Left hindlimb (tissue), 1 donor: ENCODE data around the gene RABGGTA.

ENCODE experiments used
- DNase-seq: peaks from one replicate; pipeline ENCODE4 v3.0.0-alpha.2; 2018

Gene RABGGTA

DNA sequence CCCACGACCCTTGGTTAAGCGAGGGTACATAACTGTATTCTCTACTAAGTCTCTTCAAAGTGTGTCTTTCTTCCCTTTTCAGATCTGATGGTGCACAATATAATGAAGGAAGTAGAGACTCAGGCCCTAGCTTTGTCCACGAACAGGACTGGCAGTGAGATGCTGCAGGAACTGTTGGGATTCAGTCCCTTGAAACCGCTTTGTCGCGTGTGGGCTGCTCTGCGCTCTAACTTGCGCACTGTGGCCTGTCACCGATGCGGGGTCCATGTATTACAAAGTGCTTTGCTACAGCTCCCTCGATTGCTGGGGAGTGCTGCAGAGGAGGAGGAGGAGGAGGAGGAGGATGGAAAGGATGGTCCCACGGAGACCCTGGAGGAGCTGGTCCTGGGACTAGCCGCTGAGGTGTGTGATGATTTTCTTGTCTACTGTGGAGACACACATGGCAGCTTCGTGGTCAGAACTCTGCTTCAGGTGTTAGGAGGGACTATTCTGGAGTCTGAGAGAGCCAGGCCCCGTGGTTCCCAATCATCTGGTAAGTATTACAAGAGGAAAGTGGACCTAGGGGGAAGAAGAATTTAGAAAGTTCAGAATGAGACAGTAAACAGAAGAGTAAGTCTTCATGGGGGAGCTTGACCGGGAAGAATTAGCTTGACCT lies 29.1 kb upstream of the RABGGTA start:
- no peak for DNase-seq

DNA sequence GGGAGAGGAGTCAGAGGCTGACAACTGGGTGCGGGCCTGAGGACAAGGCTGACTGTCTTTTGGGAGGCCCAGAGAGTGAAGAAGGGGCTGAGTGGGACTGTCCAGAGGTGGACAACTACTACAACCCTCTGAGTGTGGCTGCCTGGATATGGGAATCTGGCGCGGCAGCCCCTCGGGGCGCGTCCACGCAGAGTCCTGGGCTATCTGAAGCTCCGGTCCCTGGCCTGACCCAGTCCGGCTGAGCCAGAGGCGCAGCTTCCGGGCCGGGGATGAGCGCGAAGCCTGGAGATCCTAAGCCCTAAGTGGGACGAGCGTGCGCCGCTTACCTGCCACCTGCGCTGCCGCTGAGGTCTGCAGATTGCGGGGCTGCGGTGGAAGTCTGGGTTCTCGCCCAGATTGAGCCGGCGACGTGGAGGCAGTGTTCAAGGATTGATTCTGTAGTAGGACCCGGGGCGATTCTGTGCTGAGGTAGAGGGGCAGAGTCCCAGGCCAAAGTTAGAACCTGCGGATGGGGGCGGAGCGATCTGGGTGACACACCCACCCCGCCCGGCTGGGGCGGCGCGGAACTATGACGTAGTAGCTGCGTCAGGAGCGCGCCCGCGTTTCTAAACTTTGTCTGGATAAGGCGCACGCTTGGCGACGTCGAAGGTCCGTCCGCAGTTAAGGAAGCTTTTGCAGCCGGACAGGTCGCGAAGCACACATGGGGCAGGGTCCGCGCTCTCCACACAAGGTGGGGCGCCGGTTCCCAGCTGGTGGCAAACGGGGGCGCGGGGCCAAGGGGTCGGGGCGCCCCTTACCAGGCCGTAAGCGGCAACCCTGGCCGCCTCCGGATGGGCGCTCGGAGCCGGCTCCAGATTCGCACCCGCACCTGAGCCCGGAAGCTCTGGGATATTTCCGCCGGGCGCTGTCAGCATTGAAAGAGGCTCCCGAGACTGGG lies 28.1 kb upstream of the RABGGTA start, which contains the start of the genes DHRS1 and NOP9:
DHRS1 (minus strand) TSS at position 526 of the 937 bp plus-strand sequence. CDS start 674 bp downstream, outside the sequence.
NOP9 (plus strand) TSS at position 596 of the 937 bp plus-strand sequence; CDS start at position 701, 105 bp downstream.
- peak; percentile 93 for DNase-seq

DNA sequence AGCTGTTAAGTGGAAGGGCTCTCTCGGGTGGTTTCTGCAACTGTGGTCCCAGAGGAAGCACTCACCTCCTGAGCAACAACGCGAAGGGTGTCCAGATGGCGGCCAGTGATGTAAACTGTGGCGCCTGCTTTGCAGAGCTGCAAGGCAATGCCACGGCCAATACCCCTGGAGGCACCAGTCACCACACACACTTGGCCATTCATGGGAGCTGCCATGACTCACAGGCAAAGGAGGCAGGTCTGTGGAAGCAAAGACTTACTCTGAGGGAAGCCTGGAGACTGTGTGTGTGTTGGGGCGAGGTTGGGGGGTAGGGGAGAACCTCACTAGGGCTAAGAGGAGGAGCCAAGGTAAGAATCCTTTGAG lies 27.5 kb upstream of the RABGGTA start:
- no peak for DNase-seq

DNA sequence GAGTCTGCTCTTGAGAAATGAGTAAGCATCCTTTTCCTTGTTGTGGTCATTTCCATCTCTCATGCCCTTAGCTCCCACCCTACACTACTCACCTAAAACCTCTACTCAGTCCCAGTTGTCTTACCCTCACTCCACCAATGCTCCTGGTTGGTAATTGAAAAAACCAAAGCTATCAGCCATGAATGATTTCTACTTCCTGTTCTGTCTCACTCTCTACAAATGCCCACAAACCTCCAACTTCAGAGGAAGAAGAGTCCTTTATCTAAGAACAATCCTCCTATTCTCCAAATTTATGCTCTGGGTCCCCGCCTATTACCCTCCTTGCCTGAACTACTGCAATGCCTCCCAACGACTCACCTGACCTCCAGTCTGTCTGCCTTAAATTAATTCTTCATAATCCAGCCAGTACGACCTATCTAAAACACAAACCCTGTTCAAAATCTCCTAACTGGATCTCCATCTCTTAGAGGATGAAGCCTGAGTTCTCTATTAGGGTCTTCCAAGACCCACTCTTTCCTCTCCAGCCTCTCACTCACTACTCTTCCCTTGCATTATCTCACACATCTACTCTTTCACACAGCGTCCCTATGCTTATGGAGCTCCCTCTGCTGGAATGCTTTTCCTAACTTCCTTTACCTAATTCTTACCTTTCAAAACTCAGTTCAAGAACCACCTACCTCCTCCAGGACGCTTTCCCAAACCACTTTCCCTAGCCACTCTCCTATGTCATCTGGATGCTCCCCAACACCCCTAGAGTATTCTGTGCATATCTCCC lies 26.0 kb upstream of the RABGGTA start:
- DNase-seq: no peak

DNA sequence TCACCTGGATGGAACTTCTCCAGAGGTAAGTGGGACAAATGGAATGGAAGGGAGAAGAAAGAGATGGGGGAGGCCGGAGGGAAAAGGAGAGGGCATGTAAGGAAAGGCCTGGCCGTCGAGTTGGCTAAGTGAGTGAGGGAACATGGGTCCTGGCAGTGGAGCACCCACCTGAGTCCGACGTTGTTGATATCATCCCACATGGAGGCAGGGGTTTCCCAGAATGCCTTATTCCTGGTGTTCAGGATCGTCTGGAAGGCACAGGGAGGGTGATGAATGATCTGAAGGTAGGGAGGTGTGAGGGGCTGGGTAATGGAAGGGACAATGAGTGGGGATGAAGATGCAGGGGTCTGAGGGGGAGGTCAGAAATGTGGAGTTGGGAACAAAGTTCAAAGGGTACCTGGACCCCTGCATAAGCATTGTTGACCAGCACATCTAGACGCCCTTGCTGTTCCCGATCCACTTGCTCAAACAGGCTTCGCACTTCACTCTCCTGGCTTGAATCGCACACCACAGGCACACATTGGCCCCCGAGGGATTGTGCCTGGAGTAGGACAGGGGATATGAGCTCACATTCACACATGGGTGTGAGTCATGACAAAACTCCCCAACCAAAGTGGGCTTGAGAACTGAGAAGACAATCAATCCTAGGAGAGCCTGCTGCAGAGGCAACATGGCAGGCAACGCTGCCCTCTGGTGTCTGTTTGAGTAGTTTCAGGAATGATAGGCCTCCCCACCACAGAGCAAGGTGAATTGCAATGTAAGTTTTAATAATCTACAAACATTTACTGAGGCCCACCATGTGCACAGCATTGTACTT lies 25.2 kb upstream of the RABGGTA start:
- DNase-seq: peak; percentile 68

DNA sequence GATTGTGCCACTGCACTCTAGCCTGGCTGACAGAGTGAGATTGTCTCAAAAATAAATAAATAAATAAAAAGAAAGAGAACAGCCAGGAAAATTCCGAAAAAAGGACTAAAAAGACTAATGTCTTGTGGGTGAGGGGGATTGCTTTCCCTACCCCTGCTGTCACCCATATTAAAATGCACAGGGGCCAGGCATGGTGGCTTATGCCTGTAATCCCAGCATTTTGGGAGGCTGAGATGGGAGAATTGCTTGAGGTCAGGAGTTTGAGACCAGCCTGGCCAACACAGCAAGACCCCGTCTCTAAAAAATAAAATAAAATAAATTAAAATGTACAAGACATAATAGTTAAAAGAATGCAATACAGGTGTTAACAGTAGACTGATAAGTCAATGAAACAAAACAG lies 22.1 kb upstream of the RABGGTA start:
- DNase-seq: no peak

DNA sequence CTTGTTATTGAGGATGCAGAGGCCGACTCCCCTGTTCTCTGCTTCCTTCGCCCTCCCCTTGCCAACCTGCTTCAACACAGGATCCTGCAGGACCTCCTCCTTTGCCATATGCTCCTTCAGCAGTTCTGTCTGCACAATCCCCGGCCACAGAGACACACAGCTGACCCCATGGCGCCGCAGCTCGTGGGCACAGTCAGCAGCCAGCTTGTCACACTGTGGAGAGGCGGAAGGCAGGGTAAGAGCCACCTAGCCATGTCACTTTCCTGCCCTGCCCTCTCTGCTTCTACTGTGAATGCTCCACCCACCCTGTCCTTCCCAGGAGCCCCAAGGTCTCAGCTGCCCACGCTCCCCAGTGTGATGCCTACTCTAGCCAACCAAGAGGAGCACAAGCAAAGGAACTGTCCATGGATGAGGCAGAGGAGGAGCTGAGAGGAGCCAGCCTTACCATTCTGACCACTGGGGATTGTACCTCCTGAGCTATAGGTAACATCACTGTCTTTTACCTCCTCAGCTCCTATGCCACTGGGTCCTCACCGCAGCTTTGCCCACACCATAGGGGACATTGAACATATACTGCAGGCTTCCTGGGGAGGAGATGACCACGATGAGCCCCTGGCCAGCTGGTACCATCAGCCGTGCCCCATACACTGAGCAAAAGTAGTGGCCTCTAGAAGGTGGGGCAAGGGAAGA lies 20.9 kb upstream of the RABGGTA start:
- no peak for DNase-seq

DNA sequence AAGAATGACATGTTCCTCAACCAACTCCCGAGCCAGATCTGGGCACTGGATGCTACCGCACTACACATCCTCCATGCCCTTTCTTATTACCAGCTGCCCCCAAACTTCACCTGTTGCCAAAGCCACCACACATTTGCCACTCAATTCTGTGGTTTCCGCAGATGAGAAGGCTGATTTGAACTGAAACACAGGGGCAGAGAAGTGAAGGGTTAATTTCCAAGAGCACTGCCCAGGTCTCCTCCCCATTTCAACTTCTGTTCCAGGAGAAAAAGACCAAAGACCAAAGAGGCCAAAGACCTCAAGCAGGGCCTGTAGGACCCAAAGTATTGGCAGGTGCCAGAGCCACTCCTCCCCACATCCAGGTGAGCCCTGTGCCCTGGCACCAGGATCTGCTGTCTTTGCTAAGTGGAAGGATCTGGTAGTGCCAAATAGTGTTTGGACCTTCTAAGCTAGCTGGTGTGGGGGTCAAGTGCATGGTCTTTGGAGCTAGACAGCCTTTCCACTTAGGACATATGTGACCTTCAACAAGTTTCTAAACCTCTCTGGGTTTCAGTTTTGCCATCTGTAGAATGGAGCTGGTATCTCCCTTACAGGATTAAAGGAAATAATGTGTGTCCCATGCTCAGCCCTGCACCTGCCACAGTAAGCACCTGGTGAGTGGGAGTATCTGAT lies 20.2 kb upstream of the RABGGTA start:
- DNase-seq: no peak

DNA sequence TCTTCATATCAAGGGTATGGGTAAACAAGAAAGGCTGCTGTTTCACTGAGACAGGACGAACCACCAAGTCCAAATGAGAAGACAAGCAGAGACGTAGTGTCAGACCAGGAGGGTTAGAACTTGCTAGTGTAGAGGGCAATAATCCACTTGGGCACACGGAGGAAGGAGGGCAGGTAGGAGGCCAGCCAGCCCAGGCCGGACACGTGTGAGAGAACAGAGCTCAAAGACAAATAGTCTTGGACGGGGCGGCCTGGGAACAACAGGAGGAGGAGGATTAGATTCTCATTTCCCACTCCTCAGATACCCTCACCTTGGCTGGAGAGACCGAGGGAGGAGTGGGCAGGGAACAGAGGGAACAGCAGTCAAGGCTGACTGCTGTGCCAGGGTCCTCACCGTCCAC lies 19.3 kb upstream of the RABGGTA start:
- no peak for DNase-seq

DNA sequence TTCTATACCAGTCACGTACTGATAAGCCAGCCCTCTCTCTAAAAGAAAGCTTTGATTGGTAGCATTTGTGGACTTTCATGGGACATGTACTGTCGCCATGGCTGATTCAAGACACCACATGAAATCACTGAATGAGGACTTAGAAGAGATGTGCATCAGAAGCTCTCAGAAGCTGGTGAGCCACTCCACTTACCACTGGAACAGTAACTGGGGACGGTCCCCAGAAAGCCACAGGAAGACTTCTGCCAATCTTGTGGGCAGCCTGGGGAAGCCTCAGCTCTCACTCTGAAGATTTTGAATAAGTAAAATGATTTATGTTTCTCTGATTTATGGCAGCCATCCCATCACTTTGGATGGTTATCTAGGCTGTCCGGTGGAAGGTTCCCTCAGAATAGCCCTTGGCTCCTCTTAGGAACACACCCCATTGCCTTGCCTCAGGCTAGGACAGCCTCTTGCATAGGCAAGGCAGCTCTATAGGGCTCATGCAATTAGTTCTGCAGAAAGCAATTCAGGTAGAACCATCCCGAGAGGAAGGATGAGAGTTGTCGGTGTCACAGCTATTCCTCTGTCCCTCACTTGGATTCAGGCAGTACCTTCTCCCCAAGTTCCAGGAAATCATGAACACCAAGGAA lies 18.4 kb upstream of the RABGGTA start:
- no peak for DNase-seq

DNA sequence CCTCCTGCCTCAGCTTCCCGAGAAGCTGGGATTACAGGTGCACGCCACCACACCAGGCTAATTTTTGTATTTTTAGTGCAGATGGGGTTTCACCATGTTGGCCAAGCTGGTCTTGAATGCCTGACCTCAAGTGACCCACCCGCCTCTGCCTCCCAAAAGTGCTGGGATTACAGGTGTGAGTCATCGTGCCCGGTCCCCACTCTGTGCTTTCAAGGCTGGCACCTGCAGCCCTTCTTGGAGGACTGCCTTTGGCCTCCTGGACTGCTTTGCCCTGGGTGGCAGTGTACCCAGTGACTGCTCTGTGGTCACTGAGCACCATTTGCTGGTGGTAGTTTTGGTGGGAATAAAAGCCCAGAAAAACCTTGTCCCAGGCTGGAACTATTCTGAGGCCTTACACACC lies 15.6 kb upstream of the RABGGTA start:
- no peak for DNase-seq

DNA sequence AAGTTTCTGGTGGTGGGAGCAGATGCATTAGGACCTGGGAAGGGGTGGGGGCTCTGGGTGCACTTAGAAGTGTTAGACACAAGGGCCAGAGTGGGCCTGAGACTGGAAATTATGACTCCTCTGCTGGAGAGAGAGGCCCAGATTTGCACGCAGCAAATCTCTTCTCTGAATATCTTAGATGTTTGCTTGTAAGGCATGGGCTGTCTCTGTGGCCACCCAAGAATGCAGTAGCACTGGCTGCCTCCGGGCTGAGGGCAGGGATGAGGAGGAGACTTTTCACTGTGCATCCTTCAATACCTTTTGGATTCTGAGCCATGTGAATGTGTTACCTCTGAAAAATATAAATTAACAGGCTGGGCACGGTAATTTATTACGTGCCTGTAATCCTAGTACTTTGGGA lies 14.0 kb upstream of the RABGGTA start:
- DNase-seq: no peak

DNA sequence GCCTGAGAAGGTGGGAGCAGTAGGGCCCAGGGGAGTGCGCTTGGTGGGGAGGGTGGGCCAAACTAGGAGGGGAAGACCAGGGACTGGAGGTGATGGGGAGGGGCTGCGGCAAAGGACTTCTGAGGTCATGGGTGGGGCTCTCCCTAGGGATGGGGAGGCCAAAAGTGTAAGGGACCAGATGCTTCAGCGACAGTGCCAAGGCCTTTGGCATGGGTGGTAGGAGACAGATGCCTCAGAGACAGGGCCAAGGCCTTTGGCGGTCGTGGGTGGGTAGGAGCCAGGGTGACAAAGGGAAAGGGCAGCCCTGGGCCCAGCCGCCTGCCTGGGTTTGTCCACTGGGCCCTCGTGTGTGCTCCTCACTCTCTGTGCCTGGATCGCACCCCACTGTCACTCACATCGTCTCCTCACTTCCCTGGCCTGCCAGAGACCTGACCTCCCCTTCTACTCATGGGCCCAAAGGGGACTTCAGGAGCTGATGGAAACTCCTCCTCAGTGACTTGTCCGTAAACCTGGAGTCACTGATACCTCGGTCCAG lies 13.2 kb upstream of the RABGGTA start:
- DNase-seq: no peak

DNA sequence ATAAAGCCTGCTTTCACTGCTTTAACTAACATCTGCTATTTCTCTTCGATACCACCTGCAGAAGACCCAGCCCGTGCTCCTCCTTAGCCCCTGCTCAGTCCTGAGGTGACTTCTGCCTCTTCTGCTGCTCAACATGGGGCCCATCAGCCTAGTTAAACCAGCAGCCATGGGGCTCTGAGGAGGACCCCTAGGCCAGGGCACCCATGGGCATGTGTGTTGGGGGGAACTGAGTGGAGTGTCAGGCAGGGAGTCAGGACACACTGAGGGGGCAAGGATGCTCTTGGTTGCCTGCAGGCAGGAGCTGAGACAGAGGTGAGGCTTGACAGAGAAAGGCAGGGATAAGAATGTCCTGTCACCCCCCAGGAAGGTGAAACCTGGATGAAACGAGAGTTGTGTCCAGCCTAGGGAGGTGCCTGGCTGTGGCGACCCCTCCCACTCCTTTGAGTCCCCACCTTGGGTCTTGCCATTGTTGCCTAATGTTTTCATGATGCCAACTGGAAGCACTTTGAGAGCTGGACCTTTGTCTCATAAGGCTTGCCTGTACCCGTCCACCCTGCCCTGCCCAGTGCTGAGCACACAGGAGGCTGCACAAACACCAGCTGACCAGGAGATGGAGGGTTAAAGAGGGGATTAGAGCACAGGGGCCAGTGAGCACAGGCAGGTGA lies 12.5 kb upstream of the RABGGTA start:
- no peak for DNase-seq

DNA sequence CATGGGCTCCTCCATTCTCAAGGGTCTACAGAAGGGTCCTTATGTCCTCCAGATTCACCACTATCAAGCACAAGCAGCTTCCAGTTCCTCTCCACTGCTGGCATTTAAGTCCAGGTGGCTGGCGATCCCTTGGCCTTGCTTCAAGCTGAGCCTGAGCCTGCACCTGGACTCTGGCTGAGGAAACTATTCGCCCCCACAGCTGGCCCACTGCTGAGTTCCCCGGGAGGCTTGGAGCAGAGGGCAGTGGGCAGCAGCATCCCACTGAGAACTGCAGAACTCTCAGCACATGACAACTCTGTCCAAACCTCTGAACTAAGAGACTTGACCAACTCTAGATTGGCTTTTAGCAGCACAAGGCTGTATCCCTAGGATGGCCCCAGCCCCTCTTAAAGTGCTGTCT lies 11.3 kb upstream of the RABGGTA start:
- DNase-seq: no peak

DNA sequence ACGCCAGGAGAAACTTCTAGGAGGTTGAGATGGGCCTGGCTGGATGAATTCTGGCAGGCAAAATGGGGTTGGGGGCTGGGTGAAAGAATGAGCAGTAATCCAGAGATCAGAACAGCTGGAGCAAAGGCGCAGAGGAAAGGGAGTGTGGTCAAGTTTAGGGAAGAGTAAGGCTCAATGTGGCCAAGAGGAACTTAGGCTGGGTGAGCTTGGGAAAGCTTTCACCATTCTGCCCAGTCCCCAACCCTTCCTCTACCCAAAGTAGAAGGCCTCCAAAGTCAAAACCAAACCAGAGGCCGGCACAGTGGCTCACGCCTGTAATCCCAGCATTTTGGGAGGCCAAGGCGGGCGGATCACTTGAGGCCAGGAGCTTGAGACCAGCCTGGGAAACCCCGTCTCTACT lies 10.2 kb upstream of the RABGGTA start:
- DNase-seq: no peak

DNA sequence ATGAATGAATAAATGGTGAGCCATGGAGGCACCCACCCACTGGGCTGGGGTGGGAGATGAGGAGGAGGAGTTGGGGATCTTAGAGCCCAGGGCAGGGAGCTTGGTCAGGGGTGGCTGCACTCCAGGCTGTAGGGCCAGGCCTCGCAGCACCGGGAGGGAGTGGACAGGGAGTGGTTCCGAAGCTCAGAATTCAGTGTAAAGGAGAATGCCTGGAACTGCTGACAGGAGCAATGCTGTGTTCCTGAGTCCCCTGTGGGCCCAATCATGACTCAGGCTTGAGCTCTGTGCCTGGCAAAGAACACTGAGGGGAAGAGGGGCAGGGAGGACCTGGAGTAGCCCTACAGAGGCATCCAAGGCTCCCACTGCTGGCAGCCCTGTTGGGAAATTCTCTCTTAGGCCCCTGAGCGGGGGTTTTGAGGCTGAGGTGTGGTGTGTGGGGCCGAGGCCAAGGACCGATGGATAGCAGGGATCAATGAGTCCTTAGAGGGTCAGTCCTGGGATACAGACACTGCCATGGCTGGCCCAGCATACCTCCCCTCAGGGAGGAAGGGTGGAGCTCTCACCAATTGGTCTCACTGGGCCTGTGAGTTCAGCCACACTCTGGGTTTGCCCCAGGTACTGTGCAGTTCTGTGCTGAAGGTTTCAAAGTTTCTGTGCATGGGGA lies 9.5 kb upstream of the RABGGTA start:
- no peak for DNase-seq

DNA sequence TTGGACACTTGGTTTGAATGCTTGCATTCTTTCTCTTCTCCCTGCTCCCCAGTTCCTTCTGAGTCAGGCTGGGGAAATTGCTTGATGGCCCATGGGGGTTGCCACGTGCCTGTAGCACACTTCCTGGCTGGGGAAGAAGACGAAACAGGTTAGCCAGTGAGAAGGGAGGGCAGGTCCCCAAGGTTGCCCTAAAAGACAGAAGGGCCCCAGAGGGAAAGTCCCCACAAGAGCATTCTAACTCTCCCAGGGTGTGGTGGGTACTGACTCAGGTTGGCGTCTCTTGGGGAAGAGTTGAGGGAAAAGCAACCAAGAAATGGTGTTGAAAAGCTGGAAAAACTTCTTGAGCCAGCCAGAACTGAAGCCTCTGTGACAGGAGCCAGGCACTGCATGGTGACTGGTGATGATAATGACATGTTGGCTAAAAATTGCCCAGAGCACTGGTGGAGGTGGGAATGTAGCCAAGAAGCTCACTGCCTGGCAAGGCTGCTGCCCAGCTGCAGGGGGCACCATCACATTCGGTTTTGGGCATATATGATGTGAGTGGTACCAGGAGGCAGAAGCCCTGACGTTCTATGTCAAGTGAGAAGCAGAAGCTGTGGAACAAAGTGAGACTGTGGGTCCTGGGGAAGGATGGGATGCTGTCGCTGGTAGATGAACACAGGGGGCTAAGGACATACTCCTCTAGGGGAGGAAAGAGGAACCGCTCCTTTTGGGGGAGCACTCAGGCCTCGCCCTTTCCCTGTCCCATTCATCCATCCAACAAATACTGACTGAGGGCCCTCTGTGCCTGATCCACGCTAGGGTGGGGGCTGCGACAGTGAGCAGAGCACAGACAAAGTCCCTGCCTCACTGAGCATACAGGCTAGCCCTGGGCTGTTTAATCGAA lies 8.1 kb upstream of the RABGGTA start:
- no peak for DNase-seq
